HG03469 (cell line): Measurements from ENCODE around the gene ABCA6.
"Not testable (repeated sequence)": the region's sequence is repeated elsewhere in the genome, so short reads cannot be mapped to it uniquely, and the experiment has no call there.

ENCODE experiments used
- ATAC-seq: cut with Tn5 transposase; IDR thresholded peaks from one replicate; pipeline ENCODE4 v1.9.1; 2021; ENCODE audit warnings: mild to moderate bottlenecking, moderate library complexity, moderate number of reproducible peaks; ENCODE audit not compliant: unreplicated experiment

Gene ABCA6

GRCh38 chr17:69078864-69079263 lies 62.8 kb downstream of the ABCA6 start:
- ATAC-seq = no peak

DNA sequence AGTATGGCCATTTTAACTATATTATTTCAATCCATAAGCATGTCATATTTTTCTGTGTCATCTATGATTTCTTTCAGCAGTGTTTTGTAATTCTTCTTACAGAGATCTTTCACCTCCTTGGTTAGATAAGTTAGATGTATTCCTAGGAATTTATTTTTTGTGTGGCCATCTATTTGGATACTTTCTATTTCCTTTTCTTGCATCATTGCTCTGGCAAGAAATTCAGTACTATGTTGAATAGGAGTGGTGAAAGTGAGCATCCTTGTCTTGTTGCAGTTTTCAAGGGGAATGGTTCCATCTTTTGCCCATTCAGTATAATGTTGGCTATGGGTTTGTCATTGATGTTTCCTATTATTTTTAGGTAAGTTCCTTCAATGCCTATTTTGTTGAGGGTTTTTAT lies 65.9 kb downstream of the ABCA6 start:
- ATAC-seq = no peak

DNA sequence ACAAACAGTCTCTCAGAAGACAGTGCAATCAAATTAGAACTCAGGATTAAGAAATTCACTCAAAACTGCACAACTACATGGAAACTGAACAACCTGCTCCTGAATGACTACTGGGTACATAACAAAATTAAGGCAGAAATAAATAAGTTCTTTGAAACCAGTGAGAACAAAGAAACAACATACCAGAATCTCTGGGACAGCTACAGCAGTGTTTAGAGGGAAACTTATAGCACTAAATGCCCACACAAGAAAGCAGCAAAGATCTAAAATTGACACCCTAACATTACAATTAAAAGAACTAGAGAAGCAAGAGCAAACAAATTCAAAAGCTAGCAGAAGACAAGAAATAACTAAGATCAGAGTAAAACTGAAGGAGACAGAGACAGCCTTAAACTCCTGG lies 68.3 kb downstream of the ABCA6 start:
- not testable (repeated sequence) for ATAC-seq

GRCh38 chr17:69072803-69073256 lies 68.9 kb downstream of the ABCA6 start:
- not testable (repeated sequence) for ATAC-seq

DNA sequence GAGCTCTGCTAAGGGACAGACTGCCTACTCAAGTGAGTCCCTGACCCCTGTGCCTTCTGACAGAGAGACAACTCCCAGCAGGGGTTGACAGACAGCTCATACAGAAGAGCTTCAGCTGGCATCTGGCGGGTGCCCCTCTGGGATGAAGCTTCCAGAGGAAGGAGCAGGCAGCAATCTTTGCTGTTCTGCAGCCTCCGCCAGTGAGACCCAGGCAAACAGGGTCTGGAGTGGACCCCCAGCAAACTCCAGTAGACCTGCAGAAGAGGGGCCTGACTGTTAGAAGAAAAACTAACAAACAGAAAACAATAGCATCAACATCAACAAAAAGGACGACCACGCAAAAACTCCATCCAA lies 70.5 kb downstream of the ABCA6 start:
- not testable (repeated sequence) for ATAC-seq

DNA sequence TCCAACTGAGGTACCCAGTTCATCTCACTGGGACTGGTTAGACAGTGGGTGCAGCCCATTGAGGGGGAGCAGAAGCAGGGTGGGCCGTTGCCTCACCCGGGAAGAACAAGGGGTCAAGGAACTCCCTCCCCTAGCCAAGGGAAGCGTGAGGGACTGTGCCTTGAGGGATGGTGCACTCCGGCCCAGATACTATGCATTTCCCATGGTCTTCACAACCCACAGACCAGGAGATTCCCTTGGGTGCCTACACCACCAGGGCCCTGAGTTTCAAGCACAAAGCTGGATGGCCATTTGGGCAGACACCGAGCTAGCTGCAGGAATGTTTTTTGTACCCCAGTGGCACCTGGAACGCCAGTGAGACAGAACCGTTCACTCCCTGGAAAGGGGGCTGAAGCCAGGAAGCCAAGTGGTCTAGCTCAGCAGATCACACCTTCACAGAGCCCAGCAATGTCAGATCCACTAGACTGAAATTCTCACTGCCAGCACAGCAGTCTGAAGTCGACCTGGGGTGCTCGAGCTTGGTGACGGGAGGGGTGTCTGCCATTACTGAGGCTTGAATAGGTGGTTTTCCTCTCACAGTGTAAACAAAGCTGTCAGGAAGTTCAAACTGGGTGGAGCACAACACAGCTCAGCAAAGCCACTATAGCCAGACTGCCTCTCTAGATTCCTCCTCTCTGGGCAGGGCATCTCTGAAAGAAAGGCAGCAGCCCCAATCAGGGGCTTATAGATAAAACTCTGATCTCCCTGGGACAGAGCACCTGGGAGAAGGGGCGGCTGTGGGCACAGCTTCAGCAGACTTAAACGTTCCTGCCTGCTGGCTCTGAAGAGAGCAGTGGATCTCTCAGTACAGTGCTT lies 71.1 kb downstream of the ABCA6 start:
- ATAC-seq = not testable (repeated sequence)

DNA sequence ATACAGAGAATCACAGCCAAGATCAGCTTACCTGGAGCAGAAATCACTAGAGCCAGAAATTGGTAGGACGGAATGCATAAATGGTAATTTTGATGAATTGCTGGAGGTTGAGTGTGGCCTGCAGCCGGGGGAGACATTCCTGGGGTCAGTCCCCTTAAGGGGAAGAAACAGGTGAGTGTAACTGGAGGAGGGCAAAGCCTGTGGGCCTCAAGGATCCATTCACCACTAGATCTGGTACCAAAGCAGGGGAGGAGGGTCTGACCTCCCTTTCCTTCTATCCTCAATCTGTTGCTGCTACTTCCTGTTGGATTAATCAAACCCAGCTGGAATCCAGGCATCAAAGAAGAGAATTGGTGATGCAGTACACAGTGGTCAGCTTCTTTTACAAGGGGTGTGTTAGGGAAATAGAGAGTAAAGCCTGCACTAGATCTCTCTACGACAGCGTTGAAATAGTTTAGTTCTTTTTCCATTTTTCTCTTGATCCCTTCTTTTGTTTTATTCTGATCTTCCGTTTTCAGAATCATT lies 72.4 kb downstream of the ABCA6 start:
- no peak for ATAC-seq

GRCh38 chr17:69067274-69068047 lies 74.2 kb downstream of the ABCA6 start:
- ATAC-seq = no peak

- no peak for ATAC-seq
Measured at GRCh38 chr17:69066482-69066881, 75.2 kb downstream of the ABCA6 start.

GRCh38 chr17:69065113-69065512 lies 76.6 kb downstream of the ABCA6 start:
- no peak for ATAC-seq

- no peak for ATAC-seq
Measured at GRCh38 chr17:69064476-69064875, 77.2 kb downstream of the ABCA6 start.

GRCh38 chr17:69064001-69064400 lies 77.7 kb downstream of the ABCA6 start:
- no peak for ATAC-seq

DNA sequence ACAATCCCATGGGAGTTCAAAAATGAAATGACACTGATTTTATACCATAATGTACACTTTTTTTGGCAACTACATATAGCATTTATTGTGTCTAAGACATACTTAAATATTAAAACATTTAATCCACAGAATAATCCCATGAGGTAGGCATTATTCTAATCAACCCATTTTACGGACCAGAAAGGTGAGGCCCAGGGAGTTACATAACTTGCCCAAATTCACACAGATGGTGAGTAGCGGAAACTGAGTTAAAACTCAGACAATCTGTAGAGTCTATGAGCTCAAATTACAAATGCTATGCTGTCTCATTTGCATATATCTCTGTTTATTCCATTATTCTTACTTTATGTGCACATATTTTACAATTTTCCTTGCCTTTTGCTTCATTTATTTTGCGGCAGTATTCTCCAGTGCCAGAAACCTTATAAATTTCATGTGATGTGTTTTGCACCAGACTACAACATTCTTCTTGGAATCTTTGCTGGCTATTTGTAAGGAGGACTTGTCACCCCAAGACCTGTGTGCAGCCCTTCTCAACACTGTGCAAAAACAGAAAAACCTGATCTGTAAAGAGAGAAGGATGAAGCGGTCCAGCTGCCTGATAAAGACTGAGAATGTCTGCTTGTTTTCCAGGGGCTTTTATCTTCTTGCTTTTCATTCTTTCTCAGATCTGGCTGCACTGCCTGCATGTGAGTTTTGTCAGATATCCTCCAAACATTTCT lies 78.7 kb downstream of the ABCA6 start:
- no peak for ATAC-seq

DNA sequence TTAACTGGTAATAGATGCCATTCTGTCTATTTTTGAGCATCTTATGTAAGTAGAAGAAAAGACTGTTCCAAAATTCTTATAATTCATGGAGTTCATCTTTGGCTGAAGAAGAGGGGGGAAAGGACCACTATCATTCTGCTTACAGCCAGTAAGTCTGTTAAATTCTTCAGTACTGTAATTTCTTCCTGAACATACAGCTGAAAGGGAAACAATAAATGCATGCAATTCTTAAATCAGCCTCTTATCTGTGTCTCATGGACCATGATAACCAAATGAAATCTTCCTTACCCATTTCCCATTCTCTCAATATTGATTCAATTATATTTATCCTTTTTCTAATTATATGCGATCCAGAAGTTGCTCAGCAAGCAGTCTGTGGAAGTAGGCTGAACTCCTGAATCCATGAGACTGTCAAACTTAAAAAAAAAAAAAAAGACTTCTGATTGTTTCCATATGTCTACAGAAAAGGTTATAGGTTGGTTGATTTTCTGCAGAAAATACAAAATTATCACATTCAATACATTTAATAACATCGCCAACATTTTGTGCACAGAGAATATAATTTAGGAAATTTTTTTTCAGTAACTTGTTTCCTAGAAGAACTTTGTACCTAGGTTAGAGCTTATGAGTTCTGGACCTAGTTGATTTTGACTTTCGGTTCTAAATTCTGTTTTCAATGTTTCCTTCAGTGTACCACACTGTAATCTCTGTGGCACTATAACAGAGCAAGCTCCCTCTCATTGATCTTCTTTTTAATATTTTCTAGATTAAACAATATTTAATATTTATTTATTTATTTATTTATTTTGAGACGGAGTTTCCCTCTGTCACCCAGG lies 79.8 kb downstream of the ABCA6 start:
- ATAC-seq = no peak

DNA sequence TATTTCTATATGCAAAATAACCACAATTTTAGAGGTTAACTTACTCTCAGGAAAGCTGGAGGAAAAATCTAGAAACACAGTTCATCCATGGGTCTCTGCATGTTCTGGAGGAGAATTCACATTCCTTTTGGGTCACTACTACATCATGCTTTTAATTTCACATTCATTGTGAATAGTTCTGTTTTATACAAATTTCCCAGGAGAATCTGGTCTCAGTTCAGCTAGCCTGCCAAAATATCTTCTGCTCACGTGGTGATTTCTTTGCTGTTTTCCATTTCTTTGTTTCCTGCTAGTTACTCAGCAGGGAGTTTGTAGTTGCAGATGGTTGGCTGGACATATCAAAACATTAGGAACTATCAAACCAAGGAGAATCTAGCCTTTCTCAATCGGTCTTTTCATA lies 80.9 kb downstream of the ABCA6 start, which contains the start of gene ABCA9:
Gene ABCA9 (minus strand): TSS at position 106 of the 400 bp plus-strand sequence. CDS start 9,801 bp downstream, outside the sequence.
- ATAC-seq = no peak

DNA sequence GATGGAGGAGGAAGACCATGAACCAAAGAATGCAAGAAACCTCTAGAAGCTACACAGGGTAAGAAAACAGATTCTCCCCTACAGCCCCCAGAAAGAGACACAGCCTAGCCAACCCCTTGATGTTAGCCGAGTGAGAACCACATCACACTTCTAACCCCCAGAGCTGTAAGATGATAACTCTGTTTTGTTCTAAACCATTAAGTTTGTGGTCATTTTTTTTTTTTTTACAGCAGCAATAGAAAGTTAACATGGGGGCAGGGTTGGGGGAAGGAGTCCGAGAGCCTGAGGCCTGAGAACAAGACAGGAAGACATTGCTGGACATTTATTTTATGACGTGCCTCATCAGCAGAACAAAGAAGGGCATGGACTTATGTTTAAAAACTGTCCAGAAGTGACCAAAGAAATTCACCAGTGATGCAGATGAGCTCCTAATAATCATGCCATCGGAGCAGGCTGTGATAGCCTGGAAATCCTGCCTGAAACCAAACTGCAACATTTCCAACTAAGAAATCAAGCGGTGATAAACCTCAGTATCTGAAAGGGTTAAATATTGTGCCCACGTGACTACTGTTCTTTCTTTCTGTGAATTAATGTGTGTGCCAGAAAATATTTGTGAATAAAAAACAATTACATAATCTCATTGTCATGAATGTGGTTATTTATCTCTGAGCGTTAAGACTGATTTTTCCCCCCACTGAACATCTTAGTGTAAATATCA lies 82.1 kb downstream of the ABCA6 start:
- no peak for ATAC-seq

- ATAC-seq = no peak
Measured at GRCh38 chr17:69058165-69058564, 83.5 kb downstream of the ABCA6 start.

DNA sequence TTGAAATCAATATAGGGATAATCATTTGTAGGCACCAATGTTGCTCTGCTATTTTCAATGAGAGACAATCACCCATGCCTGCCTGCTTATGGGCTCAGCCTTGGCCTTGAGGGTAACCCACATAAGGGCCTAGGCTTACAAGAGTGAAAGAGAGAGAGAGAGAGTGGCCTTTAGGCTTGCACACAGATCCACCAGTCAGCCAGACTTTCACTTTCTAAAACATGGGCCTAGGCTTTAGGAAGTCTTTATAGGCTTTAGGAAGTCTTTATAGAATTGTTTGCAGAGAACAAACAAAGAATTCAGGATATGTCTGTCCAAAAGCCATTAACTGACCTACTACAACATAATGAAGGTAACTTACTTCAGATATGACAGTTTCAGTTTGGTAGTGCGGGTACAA lies 84.4 kb downstream of the ABCA6 start:
- no peak for ATAC-seq

DNA sequence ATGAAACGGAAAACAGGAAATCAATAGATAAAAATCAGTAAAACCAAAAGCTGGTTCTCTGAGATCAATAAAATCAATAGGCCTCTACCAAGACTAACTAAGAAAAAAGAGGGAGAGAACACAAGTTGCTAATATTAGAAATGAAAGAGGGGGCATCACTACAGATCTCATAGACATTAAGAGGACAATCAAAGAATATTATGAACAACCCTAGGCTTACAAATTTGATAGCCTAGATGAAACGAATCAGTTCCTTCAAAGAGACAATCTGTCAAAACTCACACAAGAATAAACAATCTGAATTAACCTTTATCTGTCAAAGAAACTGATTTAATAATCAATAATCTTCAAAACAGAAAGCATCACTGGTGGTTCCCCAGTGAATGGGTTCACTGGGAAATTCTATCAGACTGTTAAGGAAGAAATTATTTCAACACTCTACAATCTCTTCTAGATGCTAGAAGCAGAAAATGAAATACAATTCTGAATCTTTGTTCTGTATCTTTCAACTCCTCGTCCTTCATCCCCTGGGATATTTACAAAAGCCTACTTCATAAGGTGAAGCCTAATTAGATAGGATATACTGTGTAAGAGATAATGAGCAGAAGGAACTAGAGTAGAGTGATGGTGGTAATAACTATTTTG lies 85.4 kb downstream of the ABCA6 start:
- ATAC-seq = no peak
